NCI-H128 (cell line): ENCODE data around the gene KREMEN2.
"Not testable (repeated sequence)": the region's sequence is repeated elsewhere in the genome, so short reads cannot be mapped to it uniquely, and the experiment has no call there.

ENCODE experiments used
- DNase-seq: peaks from one replicate; lab custom pipeline; 2025; ENCODE audit not compliant: unreplicated experiment; lab: John Stamatoyannopoulos, UW

The KREMEN2 gene

GRCh38 chr16:2938206-2938605, 25.9 kb upstream of the KREMEN2 start:
- DNase-seq: no peak

GRCh38 chr16:2939968-2940367, 24.1 kb upstream of the KREMEN2 start:
- DNase-seq: no peak

- no peak for DNase-seq
Measured at GRCh38 chr16:2942045-2942444, 22.0 kb upstream of the KREMEN2 start.

GRCh38 chr16:2943716-2944115, 20.4 kb upstream of the KREMEN2 start:
- not testable (repeated sequence) for DNase-seq

GRCh38 chr16:2946649-2947048, 17.4 kb upstream of the KREMEN2 start:
- no peak for DNase-seq

GRCh38 chr16:2948807-2949704, 15.0 kb upstream of the KREMEN2 start:
- DNase-seq: no peak

GRCh38 chr16:2949705-2950352, 14.2 kb upstream of the KREMEN2 start:
- DNase-seq: no peak

GRCh38 chr16:2950353-2950724, 13.7 kb upstream of the KREMEN2 start:
- no peak for DNase-seq

GRCh38 chr16:2950773-2951172, 13.3 kb upstream of the KREMEN2 start:
- no peak for DNase-seq

GRCh38 chr16:2952679-2953078, 11.4 kb upstream of the KREMEN2 start:
- DNase-seq: no peak

GRCh38 chr16:2953706-2954627, 10.1 kb upstream of the KREMEN2 start:
- DNase-seq: no peak

- DNase-seq: no peak
Measured at GRCh38 chr16:2954656-2955381, 9.3 kb upstream of the KREMEN2 start.

GRCh38 chr16:2955438-2955778, 8.7 kb upstream of the KREMEN2 start:
- no peak for DNase-seq

GRCh38 chr16:2955779-2956578, 8.1 kb upstream of the KREMEN2 start:
- no peak for DNase-seq

- no peak for DNase-seq
Measured at GRCh38 chr16:2956579-2956956, 7.5 kb upstream of the KREMEN2 start.

- no peak for DNase-seq
Measured at GRCh38 chr16:2959206-2959605, 4.9 kb upstream of the KREMEN2 start.

GRCh38 chr16:2960183-2961010, 3.7 kb upstream of the KREMEN2 start:
- DNase-seq: no peak

GRCh38 chr16:2962334-2963073, 1.6 kb upstream of the KREMEN2 start:
- no peak for DNase-seq
